ENCODE results near the gene DIS3L2.
"Not testable (repeated sequence)": the region's sequence is repeated elsewhere in the genome, so short reads cannot be mapped to it uniquely, and the experiment has no call there.

The DIS3L2 gene

DNA sequence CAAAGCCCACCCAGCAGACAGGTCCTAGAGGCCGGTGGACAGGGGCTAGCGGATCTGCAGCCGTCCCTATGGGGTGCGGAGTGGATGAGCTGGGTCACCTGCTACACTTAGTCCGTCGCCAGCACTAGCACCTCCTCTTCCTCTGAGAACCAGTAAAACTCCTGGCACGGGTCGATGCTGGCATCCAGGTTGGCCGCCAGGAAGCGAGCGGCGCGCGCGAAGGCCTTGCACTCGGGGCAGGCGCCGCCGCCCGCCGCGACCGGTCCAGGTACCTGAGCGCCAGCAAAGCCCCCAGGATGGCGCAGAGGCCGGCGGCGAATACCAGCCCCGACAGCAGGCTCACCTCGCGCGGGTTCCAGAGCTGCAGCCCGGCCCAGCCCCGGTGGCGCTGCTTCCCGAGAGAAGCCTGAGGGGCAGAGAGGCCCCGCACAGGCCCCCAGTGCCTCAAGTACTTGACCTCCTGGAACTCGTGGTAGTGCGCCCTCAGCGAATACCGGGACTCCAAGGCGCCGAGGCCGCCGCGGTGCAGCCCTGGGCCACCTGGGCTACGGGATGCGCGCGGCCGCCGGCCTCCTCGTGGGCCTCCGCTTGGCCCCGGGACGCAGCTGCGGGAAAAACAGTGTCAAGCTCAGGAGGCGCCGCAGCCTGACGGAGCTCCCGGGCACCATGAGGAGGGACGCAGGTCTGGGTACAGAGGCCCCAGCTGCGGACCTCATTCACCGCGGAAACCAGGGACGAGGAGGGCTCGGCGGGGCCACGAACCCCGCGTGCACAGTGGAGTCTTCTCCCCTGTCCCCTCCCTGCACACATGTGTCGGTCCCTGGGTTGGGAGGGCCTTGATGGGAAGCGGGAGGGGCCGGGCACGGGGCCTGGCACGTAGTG is 389.5 kb downstream of the DIS3L2 start:
- DNase-seq (ENCODE audit: low spot score) = no peak

DNA sequence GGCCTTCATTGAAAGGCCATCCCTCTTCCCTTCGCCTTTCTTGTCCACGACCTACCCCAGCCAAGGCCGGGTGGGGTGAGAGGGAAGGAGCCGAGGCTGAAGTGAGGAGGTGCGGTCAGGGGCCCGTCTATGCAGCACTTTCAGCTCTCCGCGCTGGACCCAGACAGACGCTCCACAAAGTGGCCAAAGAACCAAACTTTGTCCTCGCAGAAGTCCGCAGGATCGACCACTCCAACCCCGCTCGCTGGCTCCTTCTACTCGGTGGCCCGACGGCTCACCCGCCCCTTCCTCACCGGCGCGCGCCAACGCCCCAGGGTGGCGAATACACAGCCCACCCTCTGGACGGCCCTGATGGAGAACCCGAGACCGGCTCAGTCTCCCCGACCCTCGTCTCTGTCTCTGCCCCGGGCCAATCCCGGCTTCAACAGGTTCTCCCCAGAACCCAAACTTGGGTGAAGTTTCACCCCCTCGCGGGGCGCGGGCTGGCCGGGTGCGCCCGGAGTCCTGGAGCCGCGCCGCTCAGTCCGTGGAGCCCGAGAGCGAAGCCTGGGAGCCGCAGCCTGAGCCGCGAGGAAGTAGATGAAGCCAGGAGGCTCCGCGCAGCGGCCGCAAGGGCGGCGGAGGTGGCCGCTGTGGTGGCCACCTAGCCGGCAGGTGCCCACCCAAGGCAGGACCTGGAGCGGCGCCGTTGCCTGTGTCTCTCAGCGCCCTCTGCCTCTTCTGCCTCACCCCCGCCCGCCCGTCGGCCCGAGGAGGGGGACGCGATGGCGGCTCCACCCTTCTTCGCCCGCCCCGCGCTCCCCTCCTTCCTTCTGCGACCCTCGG is 390.4 kb downstream of the DIS3L2 start:
- no peak for DNase-seq (ENCODE audit: low spot score)

DNA sequence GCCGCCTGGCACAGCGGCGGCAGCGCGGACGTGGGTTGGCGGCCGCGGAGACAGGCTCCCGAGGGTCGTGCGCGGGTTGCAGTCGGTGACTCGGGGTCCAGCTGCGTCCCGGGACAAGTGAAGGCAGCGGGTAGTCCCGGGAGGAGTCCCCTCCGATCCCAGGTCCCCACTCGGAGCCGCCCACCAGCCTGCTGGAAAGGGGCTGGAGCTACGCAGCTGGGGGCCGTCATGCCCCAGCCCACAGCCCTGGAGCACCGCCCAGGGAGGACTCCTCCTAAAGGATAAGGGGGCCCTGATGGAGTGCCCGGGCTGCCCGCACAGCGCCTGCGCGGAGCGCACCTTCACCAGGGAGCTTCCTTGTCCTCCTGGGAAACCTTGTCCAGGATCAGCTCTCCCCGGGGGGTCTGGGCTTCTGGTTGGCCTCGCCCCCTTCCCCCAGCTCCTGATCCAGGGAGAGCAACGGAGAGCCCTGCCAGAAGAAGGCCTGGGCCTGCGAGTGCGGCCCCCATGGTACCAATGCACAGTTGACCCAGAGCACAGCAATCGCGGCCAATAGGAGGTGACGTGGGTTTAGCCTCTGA is 391.1 kb downstream of the DIS3L2 start:
- DNase-seq (ENCODE audit: low spot score) = no peak

DNA sequence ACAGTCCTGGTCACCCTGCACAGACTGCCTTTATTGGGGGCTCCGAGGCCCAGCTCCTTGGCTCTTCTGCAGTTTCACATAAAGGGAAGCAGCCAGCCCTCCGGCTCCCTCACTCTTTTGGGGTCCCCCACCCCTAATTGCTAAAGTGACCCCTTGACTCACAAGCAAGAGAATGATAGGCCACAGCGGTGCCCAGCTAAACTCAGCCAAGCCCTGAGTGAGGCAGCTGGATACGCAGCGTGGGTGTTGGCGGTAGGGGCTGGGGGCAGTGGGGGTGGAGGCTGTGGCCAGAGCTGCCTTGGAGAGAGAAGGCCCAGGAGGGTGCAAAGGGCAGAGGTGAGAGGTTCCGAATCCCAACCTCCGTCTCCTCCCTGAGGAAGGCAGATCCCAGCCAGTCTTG is 391.6 kb downstream of the DIS3L2 start:
- no peak for DNase-seq (ENCODE audit: low spot score)

DNA sequence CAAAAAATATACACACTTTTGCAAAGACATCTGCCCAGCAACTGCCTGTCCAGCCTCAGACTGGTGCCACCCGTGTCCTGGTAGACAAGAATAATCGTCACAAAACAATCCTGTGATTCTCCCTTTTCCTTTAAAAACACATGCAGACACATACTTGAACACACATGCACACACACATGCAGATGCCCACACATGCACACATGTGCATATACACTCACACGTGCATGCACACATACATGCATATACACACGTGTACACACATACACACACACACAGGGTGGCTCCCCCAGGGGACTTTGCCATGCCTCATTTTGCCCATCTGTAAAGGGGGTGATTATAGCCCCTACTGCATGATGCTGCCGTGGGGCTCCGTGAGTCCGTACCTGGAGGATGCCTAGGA is 392.1 kb downstream of the DIS3L2 start:
- no peak for DNase-seq (ENCODE audit: low spot score)

DNA sequence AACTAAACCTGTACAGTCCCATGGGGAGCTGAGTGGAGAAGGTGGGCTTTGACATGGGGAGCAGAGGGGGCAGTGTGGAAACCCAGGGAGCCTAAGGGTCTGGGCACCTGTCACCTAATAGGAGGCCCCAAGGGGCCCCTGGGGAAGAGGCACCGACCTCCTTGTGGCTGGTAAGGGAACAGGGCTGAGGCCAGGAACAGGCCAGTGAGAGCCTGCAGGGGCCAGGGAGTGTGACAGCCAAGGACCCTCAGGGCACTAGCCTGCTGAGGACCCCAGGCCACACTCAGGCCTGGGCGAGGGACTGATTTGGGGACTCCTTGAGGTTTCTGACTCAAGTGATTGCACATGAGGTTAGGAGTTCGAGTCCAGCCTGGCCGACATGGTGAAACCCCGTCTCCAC is 392.6 kb downstream of the DIS3L2 start:
- no peak for DNase-seq (ENCODE audit: low spot score)

DNA sequence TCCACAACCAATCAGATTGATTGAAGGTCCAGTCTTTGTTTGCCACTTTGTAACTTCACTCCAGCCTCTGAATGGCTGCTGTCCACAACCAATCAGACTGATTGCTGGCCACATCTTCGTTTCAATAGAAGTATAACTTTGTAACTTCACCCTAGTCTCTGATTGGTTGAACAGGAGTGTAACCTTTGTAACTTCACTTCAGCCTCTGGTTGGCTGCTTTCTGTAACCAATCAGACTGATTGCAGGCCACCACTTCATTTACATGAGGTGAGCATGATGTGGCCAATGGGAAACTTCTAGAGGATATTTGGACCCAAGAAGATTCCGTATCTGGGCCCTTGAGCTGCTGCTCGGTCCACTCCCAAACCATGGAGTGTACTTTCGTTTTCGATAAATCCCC is 400.1 kb downstream of the DIS3L2 start:
- DNase-seq (ENCODE audit: low spot score) = no peak

DNA sequence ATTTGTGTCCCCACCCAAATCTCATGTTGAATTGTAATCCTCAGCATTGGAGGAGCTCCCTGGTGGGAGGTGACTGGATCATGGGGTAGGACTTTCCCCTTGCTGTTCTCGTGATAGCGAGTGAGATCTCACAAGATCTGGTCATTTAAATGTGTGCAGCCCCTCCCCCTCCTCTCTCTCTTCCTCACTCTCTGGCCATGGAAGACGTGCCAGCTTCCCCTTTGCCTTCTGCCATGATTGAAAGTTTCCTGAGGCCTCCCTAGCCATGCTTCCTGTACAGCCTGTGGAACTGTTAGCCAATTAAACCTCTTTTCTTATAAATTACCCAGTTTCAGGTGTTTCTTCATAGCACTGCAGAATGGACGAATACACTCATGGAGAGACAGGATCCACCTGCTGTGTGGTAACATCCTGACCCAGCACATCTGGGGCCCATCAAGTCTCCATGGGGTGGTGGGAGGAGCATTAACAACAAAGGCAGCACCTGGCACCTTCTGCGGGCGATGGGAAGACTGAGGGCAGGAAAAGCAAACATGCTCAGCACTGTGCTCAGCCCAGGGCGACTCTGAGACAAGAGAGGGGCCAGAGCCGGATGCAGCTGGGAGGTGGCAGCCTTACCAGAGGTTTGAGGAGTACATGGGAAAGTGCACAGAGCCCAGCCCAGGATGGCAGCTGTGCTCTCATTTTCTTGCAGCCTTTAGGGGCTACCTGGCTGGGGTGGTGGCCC is 400.8 kb downstream of the DIS3L2 start:
- DNase-seq (ENCODE audit: low spot score) = no peak

DNA sequence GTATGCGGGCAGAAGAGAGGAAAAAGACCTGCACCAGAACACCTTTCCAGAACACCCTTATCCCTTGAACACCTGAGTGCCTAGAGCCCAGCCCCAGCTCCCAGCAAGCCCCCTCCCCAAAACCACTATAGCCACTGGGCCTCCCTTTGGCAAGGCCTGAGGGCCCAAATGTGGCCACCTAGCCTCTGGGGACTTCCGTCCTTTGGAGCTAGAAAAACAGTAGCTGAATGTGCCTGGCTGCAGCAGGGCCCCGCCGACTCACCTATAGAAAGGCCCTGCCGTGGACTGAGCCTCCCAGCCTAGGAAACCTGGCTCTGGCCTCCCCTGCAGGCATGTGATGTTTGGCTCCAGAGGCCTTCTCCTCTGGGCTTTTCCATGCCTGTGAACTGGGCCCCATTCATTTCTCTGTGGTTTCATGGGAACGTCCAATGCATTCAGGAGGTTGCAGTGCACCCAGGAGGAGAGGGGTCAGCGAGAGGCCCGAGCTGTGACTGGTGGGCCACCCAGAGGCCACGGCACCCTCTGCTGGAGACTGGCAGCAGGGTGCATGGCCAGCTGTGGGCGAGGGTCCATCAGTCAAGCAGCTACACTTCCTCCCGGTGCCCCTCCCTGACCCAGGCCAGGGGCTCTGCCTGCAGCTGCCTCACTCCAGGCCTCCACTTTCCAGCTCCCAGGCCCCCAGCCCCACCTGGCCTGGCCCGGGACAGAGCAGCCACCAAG is 401.7 kb downstream of the DIS3L2 start:
- not testable (repeated sequence) for DNase-seq (ENCODE audit: low spot score)

DNA sequence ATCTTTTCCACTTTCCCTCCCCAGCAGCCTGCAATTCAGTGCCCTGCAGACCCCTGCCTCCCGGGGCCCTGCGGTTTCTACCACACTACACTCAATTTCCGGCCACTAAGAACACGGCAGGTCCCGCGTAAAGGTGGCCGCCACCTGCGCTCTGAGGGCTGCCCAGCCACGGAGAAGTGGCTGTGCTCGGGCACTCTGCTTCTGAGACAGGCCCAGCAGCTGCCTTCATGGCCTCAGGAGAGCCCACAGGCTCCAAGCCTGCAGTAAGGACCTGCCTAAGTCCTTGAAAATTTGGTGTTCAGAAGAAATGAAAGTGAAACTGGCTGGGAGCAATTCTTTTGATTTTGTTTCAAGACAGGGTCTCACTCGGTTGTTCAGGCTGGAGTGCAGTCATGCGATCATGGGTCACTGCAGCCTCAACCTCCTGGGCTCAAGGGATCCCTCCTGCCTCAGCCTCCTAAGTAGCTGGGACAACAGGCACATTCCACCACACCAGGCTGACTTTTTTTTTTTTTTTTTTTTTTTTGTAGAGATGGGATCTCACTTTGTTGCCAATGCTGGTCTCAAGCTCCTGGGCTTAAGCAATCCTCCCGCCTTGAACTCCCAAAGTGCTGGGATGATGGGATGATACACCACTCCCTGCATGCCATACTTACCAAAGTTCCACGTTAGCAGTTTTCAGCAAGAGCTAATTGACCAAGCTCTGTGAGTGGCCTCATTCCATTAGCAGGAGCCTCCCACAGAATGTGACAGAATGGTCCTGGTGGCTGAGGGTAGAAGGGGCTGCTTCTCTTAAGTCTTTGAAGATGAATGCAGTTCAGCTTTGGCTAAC is 402.5 kb downstream of the DIS3L2 start:
- peak; percentile 7 for DNase-seq (ENCODE audit: low spot score)

DNA sequence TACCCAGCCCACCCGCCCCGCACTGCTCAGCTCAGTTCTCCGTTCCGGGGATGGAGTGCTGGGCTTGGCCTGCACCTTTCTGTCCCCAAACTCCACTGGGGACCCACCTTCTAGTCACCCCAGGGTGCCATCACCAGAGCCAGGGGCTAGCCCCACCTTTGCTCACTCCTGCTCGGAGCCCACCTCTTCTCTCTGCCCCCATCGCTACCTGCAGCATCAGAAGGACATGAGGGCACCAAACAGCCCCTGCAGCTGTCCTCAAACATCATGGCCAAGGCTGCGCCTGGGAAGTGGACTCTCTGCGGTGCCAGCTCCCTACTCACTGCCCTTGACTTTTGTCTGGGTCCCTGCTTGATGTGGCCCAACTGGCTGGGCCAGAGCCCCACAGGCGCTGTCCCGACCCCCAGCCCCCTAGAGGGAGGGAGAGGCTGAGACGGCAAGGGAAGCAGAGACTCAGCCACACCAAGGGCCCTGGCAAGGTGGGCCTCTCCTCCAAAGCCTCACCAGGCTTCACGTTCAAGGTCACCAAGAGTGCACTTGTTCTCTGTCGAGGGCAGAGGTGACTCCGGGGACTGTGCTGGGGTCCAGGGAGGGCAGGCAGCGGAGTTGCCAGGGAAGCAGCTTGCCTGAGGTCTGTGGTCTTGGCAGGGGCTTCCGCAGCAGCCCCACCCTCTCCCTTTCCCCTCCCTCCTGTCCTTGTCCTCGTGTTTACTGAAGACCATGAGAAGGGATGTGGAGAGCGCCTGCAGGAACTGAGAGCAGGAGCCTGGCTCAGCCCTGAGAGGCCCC is 403.5 kb downstream of the DIS3L2 start:
- not testable (repeated sequence) for DNase-seq (ENCODE audit: low spot score)

DNA sequence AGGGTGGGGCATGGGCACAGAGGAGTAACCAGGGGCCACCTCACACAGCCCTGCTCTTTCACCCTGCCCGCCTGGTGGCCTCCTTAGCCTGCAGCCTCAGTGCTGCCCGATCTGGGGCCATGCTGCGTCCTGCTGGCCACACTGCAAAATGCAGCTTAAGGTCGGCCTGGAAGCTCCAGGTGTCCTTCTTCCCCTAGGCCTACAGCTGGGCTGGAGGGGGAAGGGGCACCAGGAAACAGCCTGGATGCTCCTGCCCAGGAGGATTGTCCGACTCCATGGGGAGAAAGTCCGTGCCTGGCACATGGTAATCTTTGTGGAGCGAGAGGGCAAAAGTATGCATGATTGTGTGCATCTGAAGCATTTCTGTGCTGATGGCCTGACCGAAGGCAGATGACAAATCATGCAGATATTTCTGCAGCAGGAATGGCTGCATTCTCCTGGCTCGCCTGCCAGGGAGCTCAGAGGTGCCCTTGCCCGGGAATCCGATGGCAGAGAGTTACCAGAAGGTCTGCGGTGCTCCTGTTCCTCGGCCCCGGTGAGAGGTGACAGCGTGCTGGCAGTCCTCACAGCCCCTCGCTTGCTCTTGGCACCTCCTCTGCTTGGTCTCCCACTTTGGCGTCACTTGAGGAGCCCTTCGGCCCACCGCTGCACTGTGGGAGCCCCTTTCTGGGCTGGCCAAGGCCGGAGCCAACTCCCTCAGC is 404.3 kb downstream of the DIS3L2 start:
- no peak for DNase-seq (ENCODE audit: low spot score)

DNA sequence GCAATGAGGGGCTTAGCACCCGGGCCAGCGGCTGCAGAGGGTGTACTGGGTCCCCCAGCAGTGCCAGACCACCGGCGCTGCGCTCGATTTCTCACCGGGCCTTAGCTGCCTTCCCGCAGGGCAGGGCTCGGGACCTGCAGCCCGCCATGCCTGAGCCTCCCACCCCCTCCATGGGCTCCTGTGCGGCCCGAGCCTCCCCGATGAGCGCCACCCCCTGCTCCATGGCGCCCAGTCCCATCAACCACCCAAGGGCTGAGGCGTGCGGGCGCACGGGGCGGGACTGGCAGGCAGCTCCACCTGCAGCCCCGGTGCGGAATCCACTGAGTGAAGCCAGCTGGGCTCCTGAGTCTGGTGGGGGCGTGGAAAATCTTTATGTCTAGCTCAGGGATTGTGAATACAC is 404.9 kb downstream of the DIS3L2 start:
- not testable (repeated sequence) for DNase-seq (ENCODE audit: low spot score)

DNA sequence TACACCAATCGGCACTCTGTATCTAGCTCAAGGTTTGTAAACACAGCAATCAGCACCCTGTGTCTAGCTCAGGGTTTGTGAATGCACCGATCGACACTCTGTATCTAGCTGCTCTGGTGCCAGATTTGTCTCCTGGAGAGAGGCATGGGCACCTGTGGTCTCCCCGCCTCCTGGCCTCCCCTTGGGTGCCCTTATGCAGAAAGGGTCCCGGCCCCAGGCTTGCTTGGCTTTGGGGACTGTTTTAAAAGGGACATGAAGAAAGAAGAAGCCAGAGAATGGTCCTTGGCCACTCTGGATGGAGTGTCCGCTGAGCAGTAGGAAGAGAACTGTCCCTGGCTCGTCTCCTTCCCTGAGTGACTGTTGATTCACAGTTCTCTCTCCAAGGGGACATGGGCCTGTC is 405.5 kb downstream of the DIS3L2 start:
- no peak for DNase-seq (ENCODE audit: low spot score)

DNA sequence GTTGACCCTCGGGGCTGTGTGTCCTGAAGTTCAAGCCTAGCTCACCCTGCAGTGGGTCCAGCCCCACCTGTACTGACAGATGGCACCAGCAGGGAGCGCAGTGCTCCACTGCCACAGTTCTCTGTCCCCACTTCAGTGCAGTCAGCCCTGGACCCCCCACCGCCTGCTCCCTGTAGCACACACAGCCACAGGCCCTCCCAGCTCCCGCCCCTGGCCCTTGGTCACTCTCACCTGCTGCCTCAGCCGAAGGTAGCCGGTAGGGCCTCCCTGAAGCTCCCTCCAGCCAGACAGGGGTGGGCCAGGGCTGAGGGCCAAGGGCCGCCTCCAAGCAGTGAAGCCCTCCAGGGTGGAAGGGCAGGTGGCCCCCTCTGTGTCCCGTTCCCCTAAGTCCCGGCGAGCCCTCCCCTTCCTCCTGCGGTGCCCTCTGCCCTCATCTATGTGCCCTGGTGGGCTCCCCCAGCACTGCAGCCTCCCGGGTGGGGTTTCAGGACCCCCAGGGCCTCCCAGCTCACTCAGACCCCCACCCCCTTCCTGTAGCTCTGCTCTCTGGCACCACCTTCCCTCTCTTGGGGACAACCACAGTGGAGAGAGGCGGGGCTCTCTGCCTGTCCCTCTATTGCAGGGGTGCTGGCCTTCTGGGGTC is 406.2 kb downstream of the DIS3L2 start:
- no peak for DNase-seq (ENCODE audit: low spot score)

DNA sequence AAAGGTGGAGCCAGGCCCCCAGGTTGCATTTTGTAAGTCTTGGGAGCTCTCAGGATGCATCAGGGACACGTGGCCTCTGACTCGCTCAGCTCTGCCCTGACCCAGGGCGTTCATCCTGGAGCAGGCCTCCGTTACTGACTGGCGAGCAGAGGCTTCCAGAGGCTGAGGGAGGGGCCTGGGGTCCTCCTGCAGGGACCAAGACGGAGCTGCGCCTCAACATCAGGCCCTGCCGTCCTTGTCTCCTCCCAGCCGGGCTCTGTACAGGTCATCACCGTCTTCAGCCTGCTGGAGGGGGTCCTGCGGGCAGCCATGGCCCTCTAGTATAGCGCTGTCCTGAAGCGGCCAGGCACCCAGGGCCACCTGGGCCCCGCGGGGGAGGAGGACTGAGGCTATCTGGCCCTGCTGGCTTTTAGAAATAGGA is 406.8 kb downstream of the DIS3L2 start:
- no peak for DNase-seq (ENCODE audit: low spot score)

DNA sequence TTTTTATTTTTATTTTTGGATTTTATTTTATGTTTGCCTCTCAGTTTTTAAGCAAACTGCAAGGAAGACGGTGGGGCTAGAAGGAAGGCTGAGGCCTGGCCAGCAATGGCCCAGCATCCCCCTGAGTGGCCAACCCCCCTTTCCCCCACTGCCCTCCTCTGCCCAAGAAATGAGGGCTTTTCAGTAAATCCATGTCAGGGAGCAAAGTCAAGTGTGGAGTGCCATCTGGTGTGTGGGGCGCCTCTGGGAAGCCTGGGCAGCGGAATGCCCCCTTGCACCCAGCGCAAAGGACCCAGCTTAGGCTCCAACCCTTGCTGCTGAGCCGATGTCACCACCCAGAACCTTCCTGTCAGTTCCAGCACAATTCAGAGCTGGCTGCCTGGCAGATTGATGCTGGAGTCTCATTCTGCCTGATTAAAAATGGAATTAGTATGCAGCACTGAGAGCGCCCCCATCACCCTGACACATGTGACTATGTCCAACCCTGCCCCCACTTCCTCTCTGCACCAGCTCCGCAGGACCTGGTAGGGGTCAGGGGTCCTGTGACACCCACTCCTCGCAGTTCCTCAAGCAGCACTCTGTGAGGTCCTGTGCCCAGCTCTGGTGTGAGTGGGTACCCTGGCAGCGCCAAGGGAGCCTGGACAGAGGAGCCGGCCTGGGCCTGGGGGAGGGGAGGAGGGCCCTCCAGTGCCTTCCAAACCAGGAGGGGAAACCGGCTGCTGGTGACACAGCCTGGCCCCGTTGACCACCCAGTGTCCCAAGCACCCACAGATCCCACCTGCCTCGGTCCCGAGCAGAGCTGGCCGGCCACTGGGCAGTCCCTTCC is 407.8 kb downstream of the DIS3L2 start:
- no peak for DNase-seq (ENCODE audit: low spot score)

DNA sequence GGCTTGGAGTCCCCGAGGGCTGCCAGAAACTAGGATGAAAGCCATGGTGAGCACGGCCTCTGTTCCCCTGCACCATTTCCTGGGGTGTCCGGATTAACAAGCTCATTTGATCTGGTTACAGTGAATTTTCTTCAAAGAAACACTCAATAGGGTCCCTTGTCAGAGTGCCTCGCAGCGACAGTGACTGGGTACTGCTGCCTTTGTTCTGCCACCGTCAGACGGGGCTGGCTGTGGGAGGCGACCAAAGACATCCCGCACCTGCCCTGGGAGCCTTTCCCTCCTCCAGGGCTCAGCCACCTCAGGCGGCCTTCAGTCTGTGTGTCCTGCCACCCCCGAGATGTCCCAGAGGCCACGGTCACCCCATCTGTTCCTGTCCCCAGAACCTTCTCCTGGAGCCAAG is 408.5 kb downstream of the DIS3L2 start:
- not testable (repeated sequence) for DNase-seq (ENCODE audit: low spot score)

Measured in CD4-positive, alpha-beta T cell treated with Interleukin-15 for 4 hours (primary cell).